ENCODE measurements around the gene ARMS2.

DNA sequence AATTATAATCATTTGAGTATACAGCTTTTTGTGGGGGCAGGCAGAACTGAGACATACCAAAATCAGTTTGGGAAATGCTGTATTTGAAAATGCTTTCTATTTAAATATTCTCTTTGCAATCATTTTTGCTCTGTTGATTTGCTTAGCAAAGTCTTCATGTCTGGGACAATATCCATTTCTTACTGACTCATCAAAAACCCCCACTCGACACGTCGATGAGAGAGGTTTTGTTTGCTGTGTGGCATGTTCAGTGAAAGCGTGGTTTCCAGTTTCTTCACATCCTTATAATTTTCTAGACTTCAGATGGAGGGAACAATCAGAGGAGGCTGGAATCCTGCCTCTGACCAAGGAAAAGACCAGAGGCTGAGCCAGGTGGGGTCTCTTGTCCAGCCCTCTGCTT, 35.8 kb downstream of the ARMS2 start:
- TF ChIP-seq CTCF (IDR thresholded peaks at IDR 0.05): no peak
- TF ChIP-seq ZFX (IDR thresholded peaks at IDR 0.05; ENCODE audit: borderline replicate concordance): no peak
